ENCODE data around the gene CUTC. TPM values are rescaled to one million over a fixed set of nuclear protein-coding genes. Genes with fewer than 3 reads are reported as not detected.

The CUTC gene
- total RNA-seq, 4 donors from 2014 or later = 24.5 to 35.1 (median 27.7) TPM

GRCh38 chr10:99750641-99751040 is 18.6 kb downstream of the CUTC start:
- H3K4me1 ChIP-seq = no peaks in the 10 kb centered on the region
- no peaks in the 10 kb centered on the region for H3K27me3 ChIP-seq
- no peak overlapping the region for H3K27ac ChIP-seq
- H3K36me3 ChIP-seq = peaks cover 10 to 100% of the 10 kb centered on the region in 2 donors
- H3K9me3 ChIP-seq = no peaks in the 10 kb centered on the region
- no peak for ATAC-seq
- TF ChIP-seq, protein P1, sequence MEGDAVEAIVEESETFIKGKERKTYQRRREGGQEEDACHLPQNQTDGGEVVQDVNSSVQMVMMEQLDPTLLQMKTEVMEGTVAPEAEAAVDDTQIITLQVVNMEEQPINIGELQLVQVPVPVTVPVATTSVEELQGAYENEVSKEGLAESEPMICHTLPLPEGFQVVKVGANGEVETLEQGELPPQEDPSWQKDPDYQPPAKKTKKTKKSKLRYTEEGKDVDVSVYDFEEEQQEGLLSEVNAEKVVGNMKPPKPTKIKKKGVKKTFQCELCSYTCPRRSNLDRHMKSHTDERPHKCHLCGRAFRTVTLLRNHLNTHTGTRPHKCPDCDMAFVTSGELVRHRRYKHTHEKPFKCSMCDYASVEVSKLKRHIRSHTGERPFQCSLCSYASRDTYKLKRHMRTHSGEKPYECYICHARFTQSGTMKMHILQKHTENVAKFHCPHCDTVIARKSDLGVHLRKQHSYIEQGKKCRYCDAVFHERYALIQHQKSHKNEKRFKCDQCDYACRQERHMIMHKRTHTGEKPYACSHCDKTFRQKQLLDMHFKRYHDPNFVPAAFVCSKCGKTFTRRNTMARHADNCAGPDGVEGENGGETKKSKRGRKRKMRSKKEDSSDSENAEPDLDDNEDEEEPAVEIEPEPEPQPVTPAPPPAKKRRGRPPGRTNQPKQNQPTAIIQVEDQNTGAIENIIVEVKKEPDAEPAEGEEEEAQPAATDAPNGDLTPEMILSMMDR (IDR thresholded peaks at IDR 0.05) = no peak
- TF ChIP-seq POLR2AphosphoS5 (IDR thresholded peaks at IDR 0.05) (no peak), POLR2A (IDR thresholded peaks at IDR 0.05) (no peak), EP300 (IDR thresholded peaks at IDR 0.05) (no peak)
- no peak overlapping the region for H3K4me3 ChIP-seq

DNA sequence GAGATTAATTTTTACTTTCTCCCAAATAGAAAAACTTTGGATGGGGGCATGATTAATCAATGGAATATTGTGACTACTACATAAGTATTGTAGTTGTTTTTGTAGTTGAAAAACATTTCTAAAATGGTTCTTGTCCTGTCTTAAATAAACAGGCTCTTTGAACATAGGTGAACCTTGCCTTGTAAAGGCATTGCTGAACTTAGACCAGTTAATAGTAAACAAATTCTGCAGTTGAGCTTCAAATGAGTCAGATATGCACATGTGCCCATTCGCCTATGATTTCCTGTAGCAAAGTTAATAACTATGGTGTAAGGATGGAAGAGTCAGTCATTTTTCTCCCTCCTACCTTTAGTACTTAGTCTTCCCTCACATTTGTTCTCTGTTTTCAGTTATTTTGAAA is 22.6 kb downstream of the CUTC start:
- TF ChIP-seq POLR2A (IDR thresholded peaks at IDR 0.05) (no peak), EP300 (IDR thresholded peaks at IDR 0.05) (no peak), POLR2AphosphoS5 (IDR thresholded peaks at IDR 0.05) (no peak)
- TF ChIP-seq, protein P1 (IDR thresholded peaks at IDR 0.05) = no peak
- H3K27me3 ChIP-seq = no peaks in the 10 kb centered on the region
- H3K27ac ChIP-seq = no peak overlapping the region
- 82 to 100% methylated on average over 1 of the region's 1 CpG for WGBS, 2 donors (ENCODE audit: low coverage in 1 of 2)
- no peaks in the 10 kb centered on the region for H3K4me1 ChIP-seq
- no peak for ATAC-seq
- peaks cover 11 to 98% of the 10 kb centered on the region in 2 donors for H3K36me3 ChIP-seq
- no peaks in the 10 kb centered on the region for H3K9me3 ChIP-seq
- no peak overlapping the region for H3K4me3 ChIP-seq

GRCh38 chr10:99756159-99756558 is 24.1 kb downstream of the CUTC start:
- WGBS, 2 donors (ENCODE audit: low coverage in 1 of 2) = 90 to 100% methylated on average over 1 of the region's 1 CpG
- Histone ChIP-seq H3K36me3 (peaks cover 11 to 98% of the 10 kb centered on the region in 2 donors), H3K27me3 (no peaks in the 10 kb centered on the region), H3K9me3 (no peaks in the 10 kb centered on the region), H3K27ac (no peak overlapping the region), H3K4me1 (no peaks in the 10 kb centered on the region), H3K4me3 (no peak overlapping the region)
- TF ChIP-seq EP300 (IDR thresholded peaks at IDR 0.05) = no peak
- TF ChIP-seq POLR2AphosphoS5 (IDR thresholded peaks at IDR 0.05) = no peak
- no peak for TF ChIP-seq POLR2A (IDR thresholded peaks at IDR 0.05)
- TF ChIP-seq, protein P1 (IDR thresholded peaks at IDR 0.05) = no peak
- no peak for ATAC-seq

- peak; percentile 60 for ATAC-seq
- 65 to 83% methylated on average over 2 of the region's 2 CpGs for WGBS, 2 donors (ENCODE audit: low coverage in 1 of 2)
- no peaks in the 10 kb centered on the region for H3K27me3 ChIP-seq
- no peaks in the 10 kb centered on the region for H3K9me3 ChIP-seq
- H3K27ac ChIP-seq = no peak overlapping the region
- H3K4me3 ChIP-seq = no peak overlapping the region
- TF ChIP-seq EP300 (IDR thresholded peaks at IDR 0.05) = no peak
- no peaks in the 10 kb centered on the region for H3K4me1 ChIP-seq
- peaks cover 11 to 83% of the 10 kb centered on the region in 2 donors for H3K36me3 ChIP-seq
These were observed 26.3 kb downstream of the CUTC start for GRCh38 chr10:99758211-99758891.

- Histone ChIP-seq H3K4me1 (no peaks in the 10 kb centered on the region), H3K4me3 (no peak overlapping the region), H3K9me3 (no peaks in the 10 kb centered on the region), H3K27ac (no peak overlapping the region), H3K27me3 (no peaks in the 10 kb centered on the region), H3K36me3 (peaks cover 10 to 63% of the 10 kb centered on the region in 2 donors)
- no peak for TF ChIP-seq POLR2AphosphoS5 (IDR thresholded peaks at IDR 0.05)
- no peak for TF ChIP-seq POLR2A (IDR thresholded peaks at IDR 0.05)
- TF ChIP-seq EP300 (IDR thresholded peaks at IDR 0.05) = no peak
- TF ChIP-seq, protein P1 (IDR thresholded peaks at IDR 0.05) = no peak
- no CpG with 5 or more reads among the region's 1 CpG for WGBS, 2 donors (ENCODE audit: low coverage in 1 of 2)
- ATAC-seq = no peak
These were observed 28.3 kb downstream of the CUTC start for GRCh38 chr10:99760321-99760720.
